ENCODE results near the gene CNTNAP1.

Gene CNTNAP1

GRCh38 chr17:42692489-42692888 is 10.2 kb downstream of the CNTNAP1 start:
- TF ChIP-seq FOXP2 (optimal IDR thresholded peaks at IDR 0.05; ENCODE audit: borderline replicate concordance, extremely low read depth, extremely low read length, insufficient read depth) (no peak), REST (IDR thresholded peaks at IDR 0.05; ENCODE audit: insufficient read depth in 1 of 2, low read depth in 2 of 2, low read length in 2 of 2) (no peak), POLR2AphosphoS5 (IDR thresholded peaks at IDR 0.05; ENCODE audit: low read depth, low read length) (no peak), SIN3A (IDR thresholded peaks at IDR 0.05; ENCODE audit: borderline replicate concordance, insufficient read depth, low read length) (no peak), TAF1 (IDR thresholded peaks at IDR 0.05; ENCODE audit: borderline replicate concordance, insufficient read depth, low read length) (no peak)

DNA sequence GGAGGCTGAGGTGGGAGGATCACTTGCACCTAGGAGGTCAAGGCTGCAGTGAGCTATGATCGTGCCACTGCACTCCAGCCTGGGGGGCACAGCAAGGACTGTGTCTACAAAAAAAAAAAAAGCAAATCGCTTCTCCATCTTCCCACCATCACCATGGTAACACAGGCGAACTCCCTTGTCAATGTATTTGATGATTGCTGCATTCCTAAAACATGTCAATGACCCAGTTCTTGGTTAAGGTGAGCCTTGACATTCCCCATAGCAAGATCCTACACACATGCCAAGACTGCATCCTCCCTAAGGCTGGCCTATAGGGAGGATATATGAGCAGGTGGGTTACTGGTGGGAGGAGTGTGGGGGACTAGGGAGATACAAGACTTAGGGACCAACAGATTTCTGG is 12.2 kb downstream of the CNTNAP1 start:
- TF ChIP-seq TAF1 (IDR thresholded peaks at IDR 0.05; ENCODE audit: borderline replicate concordance, insufficient read depth, low read length) (no peak), POLR2AphosphoS5 (IDR thresholded peaks at IDR 0.05; ENCODE audit: low read depth, low read length) (no peak), SIN3A (IDR thresholded peaks at IDR 0.05; ENCODE audit: borderline replicate concordance, insufficient read depth, low read length) (no peak), REST (IDR thresholded peaks at IDR 0.05; ENCODE audit: insufficient read depth in 1 of 2, low read depth in 2 of 2, low read length in 2 of 2) (no peak), FOXP2 (optimal IDR thresholded peaks at IDR 0.05; ENCODE audit: borderline replicate concordance, extremely low read depth, extremely low read length, insufficient read depth) (no peak)

DNA sequence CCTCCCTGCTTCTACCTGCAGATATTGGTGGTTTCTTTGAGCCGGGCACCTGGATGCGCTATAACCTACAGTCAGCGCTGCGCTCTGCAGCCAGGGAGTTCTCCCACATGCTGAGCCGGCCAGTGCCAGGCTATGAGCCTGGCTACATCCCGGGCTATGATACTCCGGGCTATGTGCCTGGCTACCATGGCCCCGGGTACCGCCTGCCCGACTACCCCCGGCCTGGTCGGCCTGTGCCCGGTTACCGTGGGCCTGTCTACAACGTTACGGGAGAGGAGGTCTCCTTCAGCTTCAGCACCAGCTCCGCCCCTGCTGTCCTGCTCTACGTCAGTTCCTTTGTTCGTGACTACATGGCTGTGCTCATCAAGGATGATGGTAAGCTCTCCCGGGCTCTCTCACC is 13.2 kb downstream of the CNTNAP1 start:
- TF ChIP-seq REST (IDR thresholded peaks at IDR 0.05; ENCODE audit: insufficient read depth in 1 of 2, low read depth in 2 of 2, low read length in 2 of 2) (no peak), FOXP2 (optimal IDR thresholded peaks at IDR 0.05; ENCODE audit: borderline replicate concordance, extremely low read depth, extremely low read length, insufficient read depth) (no peak), SIN3A (IDR thresholded peaks at IDR 0.05; ENCODE audit: borderline replicate concordance, insufficient read depth, low read length) (no peak), POLR2AphosphoS5 (IDR thresholded peaks at IDR 0.05; ENCODE audit: low read depth, low read length) (no peak), TAF1 (IDR thresholded peaks at IDR 0.05; ENCODE audit: borderline replicate concordance, insufficient read depth, low read length) (no peak)

DNA sequence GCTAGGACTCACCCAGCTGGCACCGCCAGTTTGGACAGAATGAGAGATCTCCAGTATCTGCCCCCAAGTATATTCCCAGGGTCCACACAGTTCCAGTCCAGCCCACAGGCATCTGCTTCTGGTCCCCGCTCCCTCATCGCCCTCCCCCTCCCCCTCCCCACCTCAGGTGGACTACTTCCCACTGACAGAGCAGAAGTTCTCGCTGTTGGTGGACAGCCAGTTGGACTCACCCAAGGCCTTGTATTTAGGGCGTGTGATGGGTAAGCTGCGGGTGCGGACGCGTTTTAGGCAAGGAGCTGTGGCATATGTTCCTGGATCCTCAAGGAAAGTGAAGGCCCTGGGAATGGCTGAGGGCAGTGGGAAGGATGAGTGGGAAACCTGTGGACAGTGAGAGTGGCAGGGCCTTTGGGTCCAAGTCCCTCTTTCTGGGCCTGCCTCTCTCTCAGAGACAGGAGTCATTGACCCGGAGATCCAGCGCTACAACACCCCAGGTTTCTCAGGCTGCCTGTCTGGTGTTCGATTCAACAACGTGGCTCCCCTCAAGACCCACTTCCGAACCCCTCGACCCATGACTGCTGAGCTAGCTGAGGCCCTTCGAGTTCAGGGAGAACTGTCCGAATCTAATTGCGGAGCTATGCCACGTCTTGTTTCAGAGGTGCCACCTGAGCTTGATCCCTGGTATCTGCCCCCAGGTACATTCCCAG is 14.9 kb downstream of the CNTNAP1 start:
- TF ChIP-seq FOXP2 (optimal IDR thresholded peaks at IDR 0.05; ENCODE audit: borderline replicate concordance, extremely low read depth, extremely low read length, insufficient read depth) = no peak
- TF ChIP-seq SIN3A (IDR thresholded peaks at IDR 0.05; ENCODE audit: borderline replicate concordance, insufficient read depth, low read length) = no peak
- no peak for TF ChIP-seq TAF1 (IDR thresholded peaks at IDR 0.05; ENCODE audit: borderline replicate concordance, insufficient read depth, low read length)
- TF ChIP-seq POLR2AphosphoS5 (IDR thresholded peaks at IDR 0.05; ENCODE audit: low read depth, low read length) = no peak
- TF ChIP-seq REST (IDR thresholded peaks at IDR 0.05; ENCODE audit: insufficient read depth in 1 of 2, low read depth in 2 of 2, low read length in 2 of 2) = no peak
